ENCODE results near the gene LRRTM4. TPM values are rescaled to one million over a fixed set of nuclear protein-coding genes. Genes with fewer than 3 reads are reported as not detected.

Gene LRRTM4
- total RNA-seq, 2 experiments from 2014 or later, result not detected

DNA sequence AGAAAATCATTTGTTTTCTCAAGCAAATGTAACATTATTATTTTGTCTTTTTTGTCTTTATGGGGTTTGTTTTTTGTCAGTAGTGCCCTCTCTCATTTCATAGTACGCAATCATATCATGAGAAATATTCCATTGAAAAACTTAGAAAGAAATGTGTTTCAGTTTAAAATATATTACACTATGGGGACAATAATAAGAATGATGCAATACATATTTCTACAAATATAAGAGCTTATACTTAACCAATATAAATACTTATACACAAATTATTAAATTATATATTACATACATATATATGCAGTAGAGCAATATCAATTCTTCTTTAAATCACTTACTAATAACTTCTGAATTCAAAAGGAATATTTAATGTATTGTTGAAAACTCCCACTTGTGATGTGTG, 13.7 kb downstream of the LRRTM4 start:
- H4K20me1 ChIP-seq (ENCODE audit: insufficient read depth, low read length), result no peaks in the 10 kb centered on the region
- BruUV-seq (replicated peaks), result no TSS peak
- H3K36me3 ChIP-seq (ENCODE audit: insufficient read depth, low read length), result no peaks in the 10 kb centered on the region
- no peaks in the 10 kb centered on the region for H3K9me2 ChIP-seq (ENCODE audit: insufficient read depth, low read length)
- no peak overlapping the region for H3K4me2 ChIP-seq (ENCODE audit: low read length)
- POLR2A ChIA-PET, result no interaction called here
- DNase-seq (ENCODE audit: low spot score), result no peak
- intact Hi-C loops (cut with micrococcal nuclease; ENCODE audit: unreplicated experiment), result no loop called here
- no peak overlapping the region for H2AFZ ChIP-seq (ENCODE audit: low read length)
- H3K4me3 ChIP-seq (ENCODE audit: low read depth, low read length, poor library complexity, severe bottlenecking), result no peak overlapping the region
- no peak for TF ChIP-seq EZH2phosphoT487 (IDR thresholded peaks at IDR 0.05; ENCODE audit: borderline replicate concordance, low read depth, low read length)
- TF ChIP-seq, protein P1, sequence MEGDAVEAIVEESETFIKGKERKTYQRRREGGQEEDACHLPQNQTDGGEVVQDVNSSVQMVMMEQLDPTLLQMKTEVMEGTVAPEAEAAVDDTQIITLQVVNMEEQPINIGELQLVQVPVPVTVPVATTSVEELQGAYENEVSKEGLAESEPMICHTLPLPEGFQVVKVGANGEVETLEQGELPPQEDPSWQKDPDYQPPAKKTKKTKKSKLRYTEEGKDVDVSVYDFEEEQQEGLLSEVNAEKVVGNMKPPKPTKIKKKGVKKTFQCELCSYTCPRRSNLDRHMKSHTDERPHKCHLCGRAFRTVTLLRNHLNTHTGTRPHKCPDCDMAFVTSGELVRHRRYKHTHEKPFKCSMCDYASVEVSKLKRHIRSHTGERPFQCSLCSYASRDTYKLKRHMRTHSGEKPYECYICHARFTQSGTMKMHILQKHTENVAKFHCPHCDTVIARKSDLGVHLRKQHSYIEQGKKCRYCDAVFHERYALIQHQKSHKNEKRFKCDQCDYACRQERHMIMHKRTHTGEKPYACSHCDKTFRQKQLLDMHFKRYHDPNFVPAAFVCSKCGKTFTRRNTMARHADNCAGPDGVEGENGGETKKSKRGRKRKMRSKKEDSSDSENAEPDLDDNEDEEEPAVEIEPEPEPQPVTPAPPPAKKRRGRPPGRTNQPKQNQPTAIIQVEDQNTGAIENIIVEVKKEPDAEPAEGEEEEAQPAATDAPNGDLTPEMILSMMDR (conservative IDR thresholded peaks at IDR 0.05; ENCODE audit: low read length), result no peak
- H3K79me2 ChIP-seq (ENCODE audit: insufficient read depth, low read depth, low read length), result no peaks in the 10 kb centered on the region
- H3K4me1 ChIP-seq (ENCODE audit: insufficient read depth, low read length, poor library complexity, severe bottlenecking), result no peaks in the 10 kb centered on the region
- H3K27ac ChIP-seq (ENCODE audit: low read depth, low read length, poor library complexity, severe bottlenecking), result no peak overlapping the region
- no peaks in the 10 kb centered on the region for H3K9me3 ChIP-seq (ENCODE audit: low read length)
- CTCF ChIA-PET (ENCODE audit: unreplicated experiment), result no interaction called here

DNA sequence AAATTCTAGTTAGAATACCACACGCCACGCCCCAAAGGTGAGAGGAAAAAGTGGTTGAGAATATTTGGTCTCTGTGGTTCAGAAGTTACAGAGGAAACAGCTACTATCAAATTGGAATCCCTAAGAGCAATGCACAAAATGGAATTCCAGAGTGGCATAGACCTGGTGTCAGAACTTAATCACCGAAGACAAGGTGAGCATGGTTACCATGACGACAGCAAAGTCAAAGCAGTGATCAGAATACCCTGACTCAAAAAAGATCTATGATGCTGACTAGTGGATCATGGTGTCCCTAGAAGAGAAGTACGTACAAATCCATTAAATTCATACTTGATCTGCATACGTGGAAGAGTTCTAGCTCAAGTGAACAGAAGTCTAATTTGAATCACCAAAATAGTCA, 14.5 kb downstream of the LRRTM4 start:
- H3K4me1 ChIP-seq (ENCODE audit: insufficient read depth, low read length, poor library complexity, severe bottlenecking), result no peaks in the 10 kb centered on the region
- DNase-seq (ENCODE audit: low spot score), result no peak
- ChIA-PET CTCF (ENCODE audit: unreplicated experiment) (no interaction called here), POLR2A (no interaction called here)
- no peaks in the 10 kb centered on the region for H3K9me3 ChIP-seq (ENCODE audit: low read length)
- H3K4me3 ChIP-seq (ENCODE audit: low read depth, low read length, poor library complexity, severe bottlenecking), result no peak overlapping the region
- intact Hi-C loops (cut with micrococcal nuclease; ENCODE audit: unreplicated experiment), result no loop called here
- H3K4me2 ChIP-seq (ENCODE audit: low read length), result no peak overlapping the region
- no peaks in the 10 kb centered on the region for H3K36me3 ChIP-seq (ENCODE audit: insufficient read depth, low read length)
- H2AFZ ChIP-seq (ENCODE audit: low read length), result no peak overlapping the region
- BruUV-seq (replicated peaks), result no TSS peak
- H4K20me1 ChIP-seq (ENCODE audit: insufficient read depth, low read length), result no peaks in the 10 kb centered on the region
- H3K79me2 ChIP-seq (ENCODE audit: insufficient read depth, low read depth, low read length), result no peaks in the 10 kb centered on the region
- TF ChIP-seq, protein P1 (conservative IDR thresholded peaks at IDR 0.05; ENCODE audit: low read length), result no peak
- no peak for TF ChIP-seq EZH2phosphoT487 (IDR thresholded peaks at IDR 0.05; ENCODE audit: borderline replicate concordance, low read depth, low read length)
- H3K27ac ChIP-seq (ENCODE audit: low read depth, low read length, poor library complexity, severe bottlenecking), result no peak overlapping the region
- no peaks in the 10 kb centered on the region for H3K9me2 ChIP-seq (ENCODE audit: insufficient read depth, low read length)

DNA sequence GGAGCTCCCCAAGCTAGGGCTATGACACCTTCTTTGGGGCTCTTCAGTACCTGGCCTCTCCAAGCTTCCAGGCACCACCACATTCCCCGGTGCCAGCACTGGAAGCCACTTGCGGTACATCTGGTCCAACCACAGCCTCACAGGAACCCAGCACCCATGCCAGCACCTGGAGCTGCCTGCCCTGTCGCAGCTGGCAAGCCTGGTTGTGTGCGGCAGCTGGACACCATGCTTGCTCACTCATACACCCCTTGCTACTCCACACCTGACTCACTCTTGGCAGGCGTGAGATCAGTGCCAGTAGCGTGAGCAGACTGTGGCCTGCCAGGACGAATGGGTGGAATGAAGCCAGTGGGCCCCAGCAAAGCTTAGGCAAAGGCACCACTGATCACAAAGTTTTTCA, 34.0 kb downstream of the LRRTM4 start:
- Histone ChIP-seq H3K36me3 (ENCODE audit: insufficient read depth, low read length) (no peaks in the 10 kb centered on the region), H3K9me3 (ENCODE audit: low read length) (no peaks in the 10 kb centered on the region), H2AFZ (ENCODE audit: low read length) (no peak overlapping the region), H3K4me2 (ENCODE audit: low read length) (no peak overlapping the region), H3K9me2 (ENCODE audit: insufficient read depth, low read length) (no peaks in the 10 kb centered on the region), H4K20me1 (ENCODE audit: insufficient read depth, low read length) (no peaks in the 10 kb centered on the region), H3K4me3 (ENCODE audit: low read depth, low read length, poor library complexity, severe bottlenecking) (no peak overlapping the region), H3K27ac (ENCODE audit: low read depth, low read length, poor library complexity, severe bottlenecking) (no peak overlapping the region), H3K4me1 (ENCODE audit: insufficient read depth, low read length, poor library complexity, severe bottlenecking) (no peaks in the 10 kb centered on the region), H3K79me2 (ENCODE audit: insufficient read depth, low read depth, low read length) (no peaks in the 10 kb centered on the region)
- TF ChIP-seq, protein P1 (conservative IDR thresholded peaks at IDR 0.05; ENCODE audit: low read length), result no peak
- no peak for TF ChIP-seq EZH2phosphoT487 (IDR thresholded peaks at IDR 0.05; ENCODE audit: borderline replicate concordance, low read depth, low read length)
- CTCF ChIA-PET (ENCODE audit: unreplicated experiment), result no interaction called here
- DNase-seq (ENCODE audit: low spot score), result no peak
- intact Hi-C loops (cut with micrococcal nuclease; ENCODE audit: unreplicated experiment), result no loop called here
- no TSS peak for BruUV-seq (replicated peaks)
- POLR2A ChIA-PET, result no interaction called here
